ENCODE measurements around the gene HTT.
"Not testable (repeated sequence)": the region's sequence is repeated elsewhere in the genome, so short reads cannot be mapped to it uniquely, and the experiment has no call there.

HTT gene

DNA sequence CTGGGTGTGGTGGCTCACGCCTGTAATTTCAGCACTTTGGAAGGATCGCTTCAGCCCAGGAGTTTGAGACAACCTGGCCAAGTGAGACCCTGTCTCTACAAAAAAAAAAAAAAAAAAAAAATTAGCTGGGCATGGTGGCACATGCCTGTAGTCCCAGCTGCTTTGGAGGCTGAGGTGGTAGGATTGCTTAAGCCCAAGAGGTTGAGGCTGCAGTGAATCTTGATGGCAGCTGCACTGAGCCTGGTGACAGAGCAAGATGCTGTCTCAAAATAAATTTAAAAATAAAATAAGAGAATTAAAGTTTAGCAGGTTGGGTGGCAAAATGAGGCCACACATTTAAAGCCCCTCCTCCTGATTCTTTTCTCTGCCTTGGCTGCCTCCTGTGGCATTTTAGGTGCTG, 47.1 kb downstream of the HTT start:
- DNase-seq (ENCODE audit: low read depth, low spot score) = no peak

DNA sequence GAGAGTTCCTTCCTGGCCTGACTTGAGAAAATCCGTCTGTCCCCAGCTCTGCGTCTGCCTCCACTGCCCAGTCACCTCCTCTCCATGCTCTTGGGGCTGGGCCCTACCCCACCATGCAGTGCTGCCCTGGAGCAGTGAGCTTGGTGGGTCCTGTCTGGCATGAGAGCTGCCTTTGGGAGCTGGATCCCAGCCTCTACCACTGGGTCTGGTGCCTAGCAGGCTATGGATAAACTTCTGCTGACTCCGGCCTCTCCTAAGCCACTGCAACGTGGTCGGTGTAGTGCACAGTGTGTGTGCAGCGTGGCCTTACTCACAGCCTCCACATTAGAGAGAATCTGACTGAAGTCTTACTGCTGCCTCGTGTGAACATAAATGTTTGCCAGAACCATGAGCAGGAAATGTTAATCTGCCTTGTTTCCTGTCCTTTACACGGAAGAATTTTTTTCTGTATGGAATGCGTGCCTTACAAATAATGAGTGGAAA, 47.6 kb downstream of the HTT start:
- DNase-seq (ENCODE audit: low read depth, low spot score) = no peak

DNA sequence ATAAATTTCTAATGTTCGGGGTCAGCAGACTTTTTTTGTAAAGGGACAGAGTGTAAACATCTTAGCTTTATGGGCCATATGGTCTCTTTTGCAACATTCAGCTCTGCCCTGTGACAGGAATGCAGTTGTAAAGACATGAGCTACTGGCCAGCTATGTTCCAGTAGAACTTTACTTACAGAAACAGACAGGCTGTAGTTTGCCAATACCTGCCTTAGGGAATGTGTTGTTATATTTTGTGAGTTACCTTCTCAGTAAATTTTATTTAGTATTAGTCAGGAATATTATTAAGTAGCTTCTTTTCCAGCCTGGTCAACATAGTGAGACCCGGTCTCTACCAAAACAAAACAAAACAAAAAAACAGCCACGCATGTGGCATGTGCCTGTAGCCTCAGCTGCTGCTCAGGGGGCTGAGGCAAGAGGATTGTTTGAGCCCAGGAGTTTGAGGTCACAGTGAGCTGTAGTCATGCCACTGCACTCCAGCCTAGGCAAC, 48.7 kb downstream of the HTT start:
- DNase-seq (ENCODE audit: low read depth, low spot score) = no peak

DNA sequence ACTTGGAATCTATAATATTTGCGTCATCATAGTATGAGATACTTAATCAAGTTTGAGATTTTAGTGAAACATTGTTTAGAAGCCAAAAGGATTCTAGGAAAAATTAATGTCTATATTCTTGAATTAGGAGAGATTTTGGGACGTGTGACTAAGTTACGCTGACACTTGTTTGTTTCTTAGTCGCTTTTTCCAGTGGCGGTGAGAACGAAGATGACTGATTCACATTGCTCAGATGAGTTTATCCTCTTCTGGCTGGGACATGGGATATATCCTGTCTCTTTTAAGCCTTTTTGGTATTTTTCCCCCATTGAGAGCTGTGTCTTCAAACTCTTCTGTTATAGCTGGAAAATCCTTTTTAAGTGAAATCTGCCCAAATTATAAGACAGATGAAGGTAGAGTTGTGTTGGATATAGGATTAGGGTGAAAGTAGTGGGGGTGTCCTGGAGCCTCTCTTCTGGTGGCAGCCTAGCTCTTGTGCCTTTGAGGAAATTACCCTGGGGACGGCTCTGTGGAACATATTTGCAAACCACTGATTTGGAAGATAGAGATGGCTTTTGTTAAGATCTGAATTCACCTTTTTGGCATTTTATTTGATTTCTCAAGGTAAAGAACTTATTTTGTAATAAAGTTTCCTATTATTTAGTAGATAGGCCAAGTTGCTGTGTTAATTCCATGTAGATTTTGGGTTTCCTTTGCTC, 49.7 kb downstream of the HTT start:
- DNase-seq (ENCODE audit: low read depth, low spot score) = no peak

DNA sequence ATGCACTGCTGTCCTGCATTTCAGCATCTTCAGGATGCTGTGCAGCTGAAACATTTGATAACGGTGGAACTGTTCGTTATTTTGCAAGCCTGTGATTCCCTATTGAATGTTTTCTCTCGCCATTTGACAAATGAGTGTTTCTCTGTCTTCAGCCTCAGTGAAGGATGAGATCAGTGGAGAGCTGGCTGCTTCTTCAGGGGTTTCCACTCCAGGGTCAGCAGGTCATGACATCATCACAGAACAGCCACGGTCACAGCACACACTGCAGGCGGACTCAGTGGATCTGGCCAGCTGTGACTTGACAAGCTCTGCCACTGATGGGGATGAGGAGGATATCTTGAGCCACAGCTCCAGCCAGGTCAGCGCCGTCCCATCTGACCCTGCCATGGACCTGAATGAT, 52.6 kb downstream of the HTT start:
- DNase-seq (ENCODE audit: low read depth, low spot score) = no peak

DNA sequence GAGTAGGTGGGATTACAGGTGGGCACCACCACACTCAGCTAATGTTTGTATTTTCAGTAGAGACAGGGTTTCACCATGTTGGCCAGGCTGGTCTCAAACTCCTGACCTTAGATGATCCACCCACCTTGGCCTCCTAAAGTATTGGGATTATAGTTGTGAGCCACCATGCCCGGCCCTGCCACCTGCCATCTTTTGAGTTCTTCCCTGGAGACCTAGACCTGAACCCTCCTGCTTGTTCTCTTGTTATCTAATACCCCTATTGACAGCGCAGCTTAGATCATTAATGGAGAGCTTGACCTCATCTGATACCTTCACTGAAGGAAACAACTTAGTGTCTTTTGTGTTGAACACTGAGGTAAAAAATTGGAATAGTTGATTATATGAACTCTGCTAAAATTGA, 53.6 kb downstream of the HTT start:
- DNase-seq (ENCODE audit: low read depth, low spot score) = no peak

DNA sequence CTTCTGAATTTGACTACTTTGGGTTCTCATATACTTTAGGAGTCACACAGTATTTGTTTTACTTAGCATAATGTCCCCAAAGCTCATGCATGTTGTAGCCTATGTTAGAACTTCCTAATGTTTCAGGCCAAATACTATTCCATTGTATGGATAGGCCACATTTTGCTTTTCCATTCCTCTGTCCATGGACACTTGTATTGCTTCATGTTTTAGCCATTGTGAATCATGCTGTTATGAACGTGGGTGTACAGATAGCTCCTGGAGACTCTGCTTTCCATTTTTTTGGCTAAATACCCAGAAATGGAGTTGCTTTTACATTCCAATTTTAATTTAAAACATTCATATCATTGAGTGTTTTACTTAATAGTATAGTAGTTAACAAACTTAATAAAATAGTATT, 54.5 kb downstream of the HTT start:
- DNase-seq (ENCODE audit: low read depth, low spot score) = no peak

DNA sequence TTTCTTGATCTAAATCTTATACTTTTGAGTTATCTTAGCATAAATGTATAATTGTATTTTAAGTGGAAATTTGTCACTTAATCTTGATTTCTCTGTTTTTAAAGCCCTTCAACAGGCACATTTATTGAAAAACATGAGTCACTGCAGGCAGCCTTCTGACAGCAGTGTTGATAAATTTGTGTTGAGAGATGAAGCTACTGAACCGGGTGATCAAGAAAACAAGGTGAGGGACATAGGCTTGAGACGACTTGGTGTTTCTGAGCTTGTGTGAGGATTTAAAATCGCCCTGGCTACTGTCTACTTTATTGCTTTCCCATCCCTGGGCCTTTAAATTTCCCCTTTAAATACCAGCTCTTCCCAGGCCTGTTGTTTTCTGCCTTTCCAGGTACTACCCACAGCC, 55.7 kb downstream of the HTT start:
- no peak for DNase-seq (ENCODE audit: low read depth, low spot score)

DNA sequence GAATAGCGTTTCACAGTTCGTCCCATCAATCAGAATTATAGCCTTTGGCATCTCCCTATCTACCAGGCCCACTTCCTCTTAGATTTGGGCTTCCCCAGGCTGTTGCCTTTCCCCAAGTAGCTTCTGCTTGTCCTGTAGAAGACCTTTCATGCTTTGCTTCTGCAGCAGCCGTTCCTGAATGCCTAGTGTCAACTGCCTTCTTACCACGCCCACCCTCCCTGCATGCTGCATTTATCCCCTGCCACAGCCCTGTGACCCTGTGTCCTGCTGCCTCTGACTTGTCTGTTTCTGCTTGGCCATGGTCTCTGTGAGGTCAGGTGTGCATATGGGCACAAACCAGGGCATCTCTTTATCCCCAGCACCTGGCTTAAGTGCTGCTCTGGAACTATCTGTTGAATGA, 56.3 kb downstream of the HTT start:
- no peak for DNase-seq (ENCODE audit: low read depth, low spot score)

DNA sequence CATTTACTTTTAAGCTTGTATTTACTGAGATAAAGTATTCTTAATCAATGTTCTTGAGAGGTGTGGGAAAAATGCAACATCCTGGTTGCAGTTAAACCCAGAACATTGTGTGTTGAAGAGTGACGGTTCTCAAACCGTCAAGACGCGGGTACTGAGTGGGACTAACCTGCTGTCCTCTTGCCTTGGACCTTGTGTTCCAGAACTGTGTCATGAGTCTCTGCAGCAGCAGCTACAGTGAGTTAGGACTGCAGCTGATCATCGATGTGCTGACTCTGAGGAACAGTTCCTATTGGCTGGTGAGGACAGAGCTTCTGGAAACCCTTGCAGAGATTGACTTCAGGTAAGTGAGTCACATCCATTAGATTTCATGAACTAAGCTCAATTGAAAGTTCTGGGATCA, 59.7 kb downstream of the HTT start:
- DNase-seq (ENCODE audit: low read depth, low spot score) = no peak

DNA sequence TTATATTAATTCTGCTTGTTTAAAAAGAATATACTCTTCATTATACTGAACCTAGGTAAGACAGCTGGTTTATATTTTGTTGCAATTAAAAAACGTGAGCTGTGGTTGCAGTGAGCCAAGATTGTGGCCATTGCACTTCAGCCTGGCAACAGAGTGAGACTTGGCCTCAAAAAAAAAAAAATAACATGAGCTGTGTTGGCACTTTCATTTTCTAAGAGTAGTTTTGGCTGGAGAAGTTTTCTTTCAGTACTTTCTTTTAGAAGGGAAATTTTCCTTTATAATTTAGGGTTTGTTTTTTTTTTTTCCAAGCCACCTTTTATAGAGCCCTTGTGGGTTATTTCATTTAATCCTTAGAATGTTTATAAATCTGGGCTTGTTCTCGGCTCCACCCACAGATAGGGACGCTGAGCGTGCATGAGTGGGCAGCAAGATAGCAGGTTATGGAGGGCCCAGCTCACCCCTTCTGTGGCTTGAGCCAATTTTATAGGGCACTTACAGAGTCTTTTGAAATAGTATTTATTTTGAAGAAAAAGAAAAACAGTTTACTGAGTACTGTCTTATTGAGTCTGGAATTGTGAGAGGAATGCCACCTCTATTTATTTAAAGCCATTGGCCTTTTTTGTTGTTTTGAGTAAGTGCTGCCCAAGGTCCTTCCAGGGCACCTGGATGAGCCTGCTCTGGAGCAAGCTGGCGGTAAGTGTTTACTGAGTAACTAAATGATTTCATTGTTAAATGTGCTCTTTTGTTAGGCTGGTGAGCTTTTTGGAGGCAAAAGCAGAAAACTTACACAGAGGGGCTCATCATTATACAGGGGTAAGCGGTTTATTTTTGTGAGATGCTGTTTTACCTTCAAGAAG, 60.9 kb downstream of the HTT start:
- no peak for DNase-seq (ENCODE audit: low read depth, low spot score)

DNA sequence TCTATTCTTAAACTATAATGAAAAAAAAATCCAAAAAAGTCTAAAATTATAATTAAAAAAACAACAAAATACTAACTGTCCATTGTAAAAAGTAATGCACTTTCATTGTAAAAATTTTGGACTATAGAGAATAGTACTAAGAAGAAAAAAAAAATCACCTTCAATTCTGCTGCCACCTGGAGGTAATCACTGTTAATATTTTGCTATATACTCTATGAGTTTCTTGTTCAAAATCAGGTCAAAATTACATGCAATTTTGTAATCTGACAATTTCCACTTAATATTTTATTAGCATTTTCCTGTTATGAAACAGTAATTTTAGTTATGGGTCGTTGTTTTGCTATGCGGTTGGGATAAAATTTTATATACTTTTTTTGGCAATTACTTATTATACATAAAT, 62.0 kb downstream of the HTT start:
- no peak for DNase-seq (ENCODE audit: low read depth, low spot score)

DNA sequence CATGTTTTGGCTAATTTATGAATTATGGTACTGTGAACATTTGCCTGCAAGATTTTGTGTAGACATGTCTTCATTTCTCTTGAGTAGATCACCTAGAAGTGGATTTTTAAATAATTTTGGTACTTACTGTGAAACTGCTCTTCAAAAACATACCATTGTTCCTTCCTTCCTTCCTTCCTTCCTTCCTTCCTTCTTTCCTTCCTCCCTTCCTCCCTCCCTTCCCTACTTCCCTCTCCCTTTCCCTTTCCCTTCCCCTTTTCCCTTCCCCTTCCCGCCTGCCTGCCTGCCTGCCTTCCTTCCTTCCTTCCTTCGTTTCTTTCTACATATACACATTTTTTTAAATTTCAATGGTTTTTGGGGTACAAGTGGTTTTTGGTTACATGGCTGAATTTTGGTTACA, 63.4 kb downstream of the HTT start:
- DNase-seq (ENCODE audit: low read depth, low spot score) = no peak

DNA sequence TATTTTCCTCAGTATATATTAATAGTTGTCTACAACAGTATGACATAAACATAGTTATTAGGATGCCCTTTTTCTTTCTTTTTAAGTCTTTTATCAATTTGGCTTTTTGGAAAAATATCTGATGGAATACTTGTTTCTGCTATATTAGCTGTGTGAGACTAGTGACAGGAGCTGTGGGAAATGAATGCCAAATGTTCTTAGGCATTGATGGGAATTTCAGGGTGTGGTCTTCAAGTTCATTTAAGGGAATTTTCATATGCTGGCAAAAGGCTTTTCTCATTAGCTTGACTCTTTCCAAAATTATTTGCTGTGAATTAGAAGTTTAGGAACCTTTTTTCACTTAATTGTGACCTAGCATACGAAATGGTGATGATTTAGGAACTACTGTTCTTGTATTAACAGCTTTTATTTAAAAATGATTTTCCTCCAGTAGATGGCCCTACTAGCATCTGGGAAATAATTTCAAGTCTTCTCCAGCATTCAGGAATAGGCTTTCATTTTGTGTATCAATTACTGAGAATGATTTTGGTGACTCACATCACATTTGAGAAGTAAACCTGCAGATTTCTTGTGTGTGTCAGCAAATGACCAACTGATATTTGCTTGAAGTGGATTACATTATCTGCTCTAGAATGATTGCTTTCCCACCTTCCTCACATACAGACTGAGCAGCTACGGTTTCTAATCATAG, 70.9 kb downstream of the HTT start:
- no peak for DNase-seq (ENCODE audit: low read depth, low spot score)

DNA sequence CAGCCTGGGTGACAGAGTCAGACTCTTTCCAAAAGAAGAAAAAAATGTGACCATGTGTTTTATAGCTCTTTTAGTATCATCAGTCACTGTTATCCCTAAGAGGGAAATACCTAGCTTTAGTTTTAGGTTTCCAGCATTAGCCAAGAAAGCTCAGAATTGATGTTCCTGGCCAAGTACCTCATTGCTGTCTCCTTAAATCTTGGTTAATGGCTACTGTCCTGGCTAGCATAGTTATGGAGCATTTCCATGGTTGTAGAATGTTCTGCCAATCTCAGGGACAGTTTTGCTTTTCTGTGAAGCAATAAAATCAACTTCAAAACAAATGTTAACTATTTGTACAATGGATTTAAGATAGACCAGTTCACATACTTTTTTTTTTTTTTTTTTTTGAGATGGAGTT, 74.4 kb downstream of the HTT start:
- no peak for DNase-seq (ENCODE audit: low read depth, low spot score)

DNA sequence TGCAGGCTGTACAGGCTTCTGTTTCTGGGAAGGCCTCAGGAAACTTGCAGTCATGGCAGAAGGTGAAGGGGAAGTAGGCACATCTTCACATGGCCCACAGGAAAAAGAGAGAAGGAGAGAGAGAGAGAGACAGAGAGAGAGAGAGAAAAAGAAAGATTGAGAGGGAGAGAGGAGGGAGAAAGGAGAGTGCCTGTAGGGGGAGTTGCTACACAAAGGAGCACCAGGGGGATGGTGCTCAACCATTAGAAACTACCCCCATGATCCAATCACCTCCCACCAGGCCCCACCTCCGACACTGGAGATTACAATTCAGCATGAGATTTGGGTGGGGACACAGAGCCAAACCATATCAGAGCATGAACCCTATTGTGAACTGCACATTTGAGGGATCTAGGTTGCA, 76.8 kb downstream of the HTT start:
- not testable (repeated sequence) for DNase-seq (ENCODE audit: low read depth, low spot score)

DNA sequence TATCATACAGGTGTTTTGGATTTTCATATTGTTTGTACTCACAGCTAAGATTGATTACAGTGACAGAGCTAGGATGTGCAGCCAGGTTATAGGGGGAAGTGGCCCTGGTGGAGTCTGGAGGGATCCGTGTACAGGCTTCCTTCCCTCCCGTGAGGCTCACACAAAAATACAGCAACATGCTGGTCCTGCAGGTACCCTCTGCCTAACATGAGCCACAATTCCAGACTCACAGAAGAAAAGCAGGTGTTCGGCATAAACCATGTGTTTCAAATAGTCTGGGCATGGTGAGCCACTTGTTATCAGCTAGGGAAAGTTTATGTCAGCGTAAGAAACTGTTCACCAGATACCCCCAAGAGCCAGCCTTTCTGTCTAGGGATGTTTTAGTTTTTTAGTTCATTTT, 82.9 kb downstream of the HTT start:
- DNase-seq (ENCODE audit: low read depth, low spot score) = no peak

DNA sequence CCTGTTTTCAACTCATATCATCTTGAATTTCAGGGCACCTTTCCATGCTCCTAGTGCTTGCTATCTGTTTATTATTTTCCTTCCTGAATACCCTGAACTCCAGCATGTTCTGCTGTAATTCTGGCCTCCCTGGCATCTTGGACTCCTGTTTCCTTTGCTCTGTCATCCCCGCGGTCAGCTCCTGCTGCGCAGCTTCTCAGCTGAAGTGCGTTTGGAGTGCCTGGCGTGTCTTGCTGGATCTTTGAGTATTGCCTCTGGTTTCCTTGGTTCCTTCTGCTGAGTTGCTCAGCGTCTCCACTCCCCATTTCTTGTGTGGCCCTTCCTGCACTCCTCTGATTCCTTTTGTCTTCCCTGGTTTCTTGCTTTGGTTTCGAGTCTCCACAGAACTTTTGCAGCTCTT, 84.4 kb downstream of the HTT start:
- no peak for DNase-seq (ENCODE audit: low read depth, low spot score)

DNA sequence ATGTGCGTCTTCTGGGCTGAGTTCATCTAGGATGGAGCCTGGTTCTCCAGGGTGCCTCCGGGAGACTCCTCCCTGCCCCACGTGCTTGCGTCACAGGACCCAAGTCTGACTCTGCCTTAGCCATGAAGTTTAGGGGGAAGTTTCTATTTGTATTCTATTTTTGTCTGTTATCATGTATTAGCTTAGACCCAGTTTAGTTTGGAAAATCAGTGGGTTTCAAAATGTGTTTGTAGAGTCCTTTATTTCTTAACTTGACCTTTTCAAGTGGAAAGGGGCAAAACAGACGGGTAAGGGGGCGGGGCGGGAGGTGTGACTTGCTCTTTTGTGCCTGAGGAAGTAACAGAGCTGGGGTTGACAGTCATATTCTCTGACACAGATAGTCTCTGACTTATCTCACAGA, 86.0 kb downstream of the HTT start:
- no peak for DNase-seq (ENCODE audit: low read depth, low spot score)

DNA sequence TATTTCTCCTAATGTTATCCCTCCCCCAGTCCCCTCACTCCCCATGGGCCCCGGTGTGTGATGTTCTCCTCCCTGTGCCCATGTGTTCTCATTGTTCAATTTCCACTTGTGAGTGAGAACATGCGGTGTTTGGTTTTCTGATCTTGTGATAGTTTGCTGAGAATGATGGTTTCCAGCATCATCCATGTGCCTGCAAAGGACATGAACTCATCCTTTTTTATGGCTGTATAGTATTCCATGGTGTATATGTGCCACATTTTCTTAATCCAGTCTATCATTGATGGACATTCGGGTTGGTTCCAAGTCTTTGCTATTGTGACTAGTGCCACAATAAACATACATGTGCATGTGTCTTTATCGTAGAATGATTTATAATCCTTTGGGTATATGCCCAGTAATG, 86.6 kb downstream of the HTT start:
- DNase-seq (ENCODE audit: low read depth, low spot score) = not testable (repeated sequence)

DNA sequence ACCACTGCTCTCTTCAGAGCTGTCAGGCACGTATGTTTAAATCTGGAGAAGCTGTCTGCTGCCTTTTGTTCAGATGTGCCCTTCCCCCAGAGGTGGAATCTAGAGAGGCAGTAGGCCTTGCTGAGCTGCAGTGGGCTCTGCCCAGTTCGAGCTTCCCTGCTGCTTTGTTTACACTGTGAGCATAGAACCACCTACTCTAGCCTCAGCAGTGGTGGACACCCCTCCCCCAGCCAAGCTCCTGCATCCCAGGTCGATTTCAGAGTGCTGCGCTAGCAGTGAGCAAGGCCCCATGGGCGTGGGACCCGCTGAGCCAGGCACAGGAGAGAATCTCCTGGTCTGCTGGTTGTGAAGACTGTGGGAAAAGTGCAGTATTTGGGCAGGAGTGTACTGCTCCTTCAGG, 92.0 kb downstream of the HTT start:
- DNase-seq (ENCODE audit: low read depth, low spot score) = not testable (repeated sequence)

DNA sequence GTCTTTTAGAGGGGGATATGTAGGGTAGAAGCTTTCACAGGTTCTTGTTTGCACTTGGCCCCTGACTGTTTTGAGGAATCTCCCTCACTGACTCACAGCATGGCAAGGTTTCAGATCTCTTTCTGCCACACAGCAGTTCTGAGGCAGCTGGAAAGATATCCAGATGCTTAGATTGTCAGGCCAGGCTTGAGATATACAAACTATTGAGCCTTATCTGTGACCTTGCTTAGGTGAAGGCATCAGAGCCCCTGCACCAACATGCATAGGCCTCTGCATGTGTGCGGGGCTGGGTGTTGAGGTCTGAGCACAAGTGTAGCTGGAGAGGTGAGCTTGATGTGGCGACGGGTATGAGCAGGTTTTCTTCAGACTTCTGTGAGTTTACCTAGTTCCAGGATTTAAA, 93.5 kb downstream of the HTT start:
- DNase-seq (ENCODE audit: low read depth, low spot score) = no peak

Data from activated naive CD8-positive, alpha-beta T cell treated with anti-CD3 and anti-CD28 coated beads, Interleukin-2, amount 50 U/mL, for 16 hours (primary cell).